MM.1S (cell line): ENCODE data around the gene SPTBN1.

Experiments
- CTCF ChIP-seq: fragments of 300-600 bp; sonication (generic); IDR thresholded peaks from 2 replicates; pipeline ENCODE4 v1.5.1; 2016; ENCODE audit warnings: antibody characterized with exemption, low read length, mixed read lengths
- EZH2 ChIP-seq: fragments of 300-600 bp; sonication (generic); optimal IDR thresholded peaks from 2 replicates; pipeline ENCODE3; 2017; ENCODE audit warnings: low read depth, mild to moderate bottlenecking, antibody characterized with exemption, low read length, mixed read lengths
- EZH2phosphoT487 ChIP-seq: fragments of 300-600 bp; sonication (generic); IDR thresholded peaks from 2 replicates; pipeline ENCODE4 v1.6.1; 2018; ENCODE audit warnings: antibody characterized with exemption, low read length

GRCh38 chr2:54437588-54437987, 18.5 kb upstream of the SPTBN1 start:
- TF ChIP-seq CTCF (no peak), EZH2 (no peak), EZH2phosphoT487 (no peak)
